Upper lobe of right lung (tissue), 1 donor: Measurements from ENCODE around the gene GLB1L3. TPM values are rescaled to one million over a fixed set of nuclear protein-coding genes. Genes with fewer than 3 reads are reported as not detected.

Experiments used
- ATAC-seq: fragments of 200-7000 bp; cut with Tn5 transposase; one replicate; pipeline ENCODE4 v1.9.1; 2020; ENCODE audit warnings: mild to moderate bottlenecking, moderate library complexity
- DNase-seq: peaks from one replicate; pipeline ENCODE4 v3.0.0-alpha.2; 2020
- H3K27ac ChIP-seq: fragments of 200-600 bp; one replicate; pipeline ENCODE4 v1.8.0; 2022
- H3K27me3 ChIP-seq: fragments of 200-600 bp; one replicate; pipeline ENCODE4 v1.8.0; 2022; ENCODE audit warnings: mild to moderate bottlenecking
- H3K36me3 ChIP-seq: fragments of 200-600 bp; one replicate; pipeline ENCODE4 v1.8.0; 2022
- H3K4me1 ChIP-seq: fragments of 200-600 bp; one replicate; pipeline ENCODE4 v1.8.0; 2022
- H3K4me3 ChIP-seq: fragments of 200-600 bp; one replicate; pipeline ENCODE4 v1.8.0; 2022; ENCODE audit warnings: mild to moderate bottlenecking
- H3K9me3 ChIP-seq: fragments of 200-600 bp; one replicate; pipeline ENCODE4 v1.8.0; 2022
- CTCF ChIP-seq: fragments of 200-600 bp; IDR thresholded peaks from one replicate; pipeline ENCODE4 v1.8.0; 2022; ENCODE audit warnings: antibody characterized with exemption
- intact Hi-C: fragments of 100-400 bp; cut with DNase I; formaldehyde crosslinking; loops from one replicate; pipeline ENCODE4 v1.11.0; 2022
- total RNA-seq: library from RNA; stranded (reverse); fragmentation: NEBNext Ultra II Directional; extraction: Animal tissue kit (Norgen Biotek cat#: 25700); gene quantifications from one replicate; pipeline ENCODE4 v1.2.1, GENCODE V29; 2021
- donor health status: DM: no; HTN: yes; CAD: no; lungs with severe emphysema.

GLB1L3 gene
- total RNA-seq, 1 donor from 2014 or later = 0.43 TPM

GRCh38 chr11:134266440-134266839, 9.7 kb upstream of the GLB1L3 start:
- intact Hi-C loops = no loop called here
- peaks cover 24% of the 10 kb centered on the region for H3K36me3 ChIP-seq
- no peaks in the 10 kb centered on the region for H3K9me3 ChIP-seq
- peaks cover 16% of the 10 kb centered on the region for H3K4me1 ChIP-seq
- DNase-seq (no peak), ATAC-seq (peak; percentile 5)
- H3K4me3 ChIP-seq = no peak overlapping the region
- TF ChIP-seq CTCF = no peak
- H3K27ac ChIP-seq = peak overlapping the region; percentile 59
- H3K27me3 ChIP-seq = peaks cover 1% of the 10 kb centered on the region

- intact Hi-C loops = no loop called here
- TF ChIP-seq CTCF = no peak
- Histone ChIP-seq H3K36me3 (peaks cover 20% of the 10 kb centered on the region), H3K9me3 (no peaks in the 10 kb centered on the region), H3K4me1 (peaks cover 16% of the 10 kb centered on the region), H3K27me3 (peaks cover 5% of the 10 kb centered on the region), H3K27ac (peak overlapping the region; percentile 59), H3K4me3 (no peak overlapping the region)
- ATAC-seq (peak; percentile 92), DNase-seq (no peak)
Observed at GRCh38 chr11:134266841-134267251, 9.3 kb upstream of the GLB1L3 start.

- ATAC-seq = no peak
- H3K4me1 ChIP-seq = peaks cover 16% of the 10 kb centered on the region
- peak overlapping the region; percentile 59 for H3K27ac ChIP-seq
- intact Hi-C loops = no loop called here
- H3K9me3 ChIP-seq = no peaks in the 10 kb centered on the region
- peaks cover 14% of the 10 kb centered on the region for H3K36me3 ChIP-seq
- no peak for DNase-seq
- H3K4me3 ChIP-seq = no peak overlapping the region
- TF ChIP-seq CTCF = no peak
- peaks cover 12% of the 10 kb centered on the region for H3K27me3 ChIP-seq
Observed at GRCh38 chr11:134267461-134267860, 8.7 kb upstream of the GLB1L3 start.

GRCh38 chr11:134267966-134268365, 8.2 kb upstream of the GLB1L3 start:
- DNase-seq = no peak
- intact Hi-C loops = no loop called here

GRCh38 chr11:134270250-134270714, 5.9 kb upstream of the GLB1L3 start:
- no peak overlapping the region for H3K4me3 ChIP-seq
- no peak for TF ChIP-seq CTCF
- H3K27me3 ChIP-seq = peaks cover 40% of the 10 kb centered on the region
- no peaks in the 10 kb centered on the region for H3K9me3 ChIP-seq
- intact Hi-C loops = no loop called here
- H3K4me1 ChIP-seq = peaks cover 16% of the 10 kb centered on the region
- no peak overlapping the region for H3K27ac ChIP-seq
- DNase-seq = no peak
- H3K36me3 ChIP-seq = no peaks in the 10 kb centered on the region
- no peak for ATAC-seq

More at GRCh38 chr11:134267966-134268365, 8.2 kb upstream of the GLB1L3 start:
- H3K27ac ChIP-seq = no peak overlapping the region
- TF ChIP-seq CTCF = no peak
- ATAC-seq = no peak
- peaks cover 8% of the 10 kb centered on the region for H3K36me3 ChIP-seq
- H3K4me3 ChIP-seq = no peak overlapping the region
- no peaks in the 10 kb centered on the region for H3K9me3 ChIP-seq
- peaks cover 16% of the 10 kb centered on the region for H3K4me1 ChIP-seq
- peaks cover 17% of the 10 kb centered on the region for H3K27me3 ChIP-seq

GRCh38 chr11:134271978-134272377, 4.2 kb upstream of the GLB1L3 start:
- intact Hi-C loops = no loop called here
- H3K27me3 ChIP-seq = peaks cover 57% of the 10 kb centered on the region

More at GRCh38 chr11:134271978-134272377, 4.2 kb upstream of the GLB1L3 start:
- Histone ChIP-seq H3K27ac (no peak overlapping the region), H3K36me3 (no peaks in the 10 kb centered on the region), H3K4me3 (no peak overlapping the region), H3K4me1 (peaks cover 21% of the 10 kb centered on the region), H3K9me3 (no peaks in the 10 kb centered on the region)
- DNase-seq (no peak), ATAC-seq (no peak)
- TF ChIP-seq CTCF = no peak
